Measurements from ENCODE around the gene SH3TC2.

DNA sequence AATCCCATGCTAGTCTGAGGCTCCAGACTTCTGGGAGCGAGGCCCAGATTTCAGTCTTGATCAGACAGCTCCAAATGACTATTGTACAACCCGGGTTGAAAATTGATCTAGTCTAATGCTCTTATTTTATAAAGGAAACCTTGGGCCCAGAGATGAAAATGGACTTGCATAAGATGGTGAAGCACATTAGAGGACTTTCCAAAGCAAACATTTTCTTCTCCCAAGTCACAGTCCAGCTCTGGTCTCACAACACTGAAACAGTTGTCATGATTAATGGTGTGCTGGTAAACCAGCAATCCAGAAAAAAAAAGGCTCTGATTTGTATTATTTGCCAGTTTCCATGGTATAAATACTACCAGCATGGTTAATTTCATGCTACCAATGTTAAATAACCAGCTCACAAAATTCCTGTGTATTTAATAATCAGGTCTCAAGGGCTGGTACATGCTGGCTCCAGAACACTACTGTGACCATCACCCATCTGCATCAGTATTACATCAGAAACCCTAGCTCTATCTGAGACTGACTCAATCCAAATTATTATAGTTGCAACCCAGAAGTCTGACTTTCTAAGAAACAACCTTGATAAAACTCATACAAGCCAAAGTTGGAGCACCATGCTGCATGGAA, 45.9 kb upstream of the SH3TC2 start:
- TF ChIP-seq, protein P1, sequence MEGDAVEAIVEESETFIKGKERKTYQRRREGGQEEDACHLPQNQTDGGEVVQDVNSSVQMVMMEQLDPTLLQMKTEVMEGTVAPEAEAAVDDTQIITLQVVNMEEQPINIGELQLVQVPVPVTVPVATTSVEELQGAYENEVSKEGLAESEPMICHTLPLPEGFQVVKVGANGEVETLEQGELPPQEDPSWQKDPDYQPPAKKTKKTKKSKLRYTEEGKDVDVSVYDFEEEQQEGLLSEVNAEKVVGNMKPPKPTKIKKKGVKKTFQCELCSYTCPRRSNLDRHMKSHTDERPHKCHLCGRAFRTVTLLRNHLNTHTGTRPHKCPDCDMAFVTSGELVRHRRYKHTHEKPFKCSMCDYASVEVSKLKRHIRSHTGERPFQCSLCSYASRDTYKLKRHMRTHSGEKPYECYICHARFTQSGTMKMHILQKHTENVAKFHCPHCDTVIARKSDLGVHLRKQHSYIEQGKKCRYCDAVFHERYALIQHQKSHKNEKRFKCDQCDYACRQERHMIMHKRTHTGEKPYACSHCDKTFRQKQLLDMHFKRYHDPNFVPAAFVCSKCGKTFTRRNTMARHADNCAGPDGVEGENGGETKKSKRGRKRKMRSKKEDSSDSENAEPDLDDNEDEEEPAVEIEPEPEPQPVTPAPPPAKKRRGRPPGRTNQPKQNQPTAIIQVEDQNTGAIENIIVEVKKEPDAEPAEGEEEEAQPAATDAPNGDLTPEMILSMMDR (IDR thresholded peaks at IDR 0.05) = no peak
- no peak for TF ChIP-seq POLR2A (IDR thresholded peaks at IDR 0.05)

Data from testis (tissue), 2 donors.